NCI-H2029 (cell line): Measurements from ENCODE around the gene ZNF407.

Experiments
- DNase-seq: peaks from one replicate; lab custom pipeline; 2025; lab: John Stamatoyannopoulos, UW

Gene ZNF407

DNA sequence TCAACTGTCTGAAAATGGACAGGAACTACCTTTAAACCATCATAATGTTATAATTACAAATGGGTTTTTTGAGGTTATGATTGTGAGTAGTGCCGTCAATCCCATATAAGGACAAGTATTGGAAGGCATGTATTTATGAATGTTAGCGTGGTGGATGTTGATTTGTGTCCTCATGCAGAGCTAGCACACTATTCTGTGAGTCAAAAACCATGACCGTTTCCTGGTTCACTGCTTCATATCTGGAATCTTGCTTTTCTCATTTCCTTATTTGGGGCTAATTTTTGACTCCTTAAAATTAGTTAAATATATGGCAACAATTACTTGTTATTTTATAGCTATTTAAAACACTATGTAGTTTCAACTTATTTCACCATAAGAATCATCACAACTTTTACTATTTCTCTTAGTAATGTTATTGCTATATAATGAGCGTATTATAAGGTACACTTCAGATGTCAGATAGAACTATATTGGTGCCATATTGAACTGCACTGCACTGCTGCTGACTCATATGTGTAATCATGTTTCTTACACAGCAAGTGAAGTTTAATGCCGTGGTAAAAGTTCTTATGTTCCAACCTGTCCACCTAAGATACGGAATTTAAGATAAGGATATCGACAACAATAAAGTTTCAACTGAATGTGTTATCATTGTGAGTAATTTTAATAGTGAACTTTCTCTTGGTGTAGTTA is 418.5 kb downstream of the ZNF407 start:
- no peak for DNase-seq

DNA sequence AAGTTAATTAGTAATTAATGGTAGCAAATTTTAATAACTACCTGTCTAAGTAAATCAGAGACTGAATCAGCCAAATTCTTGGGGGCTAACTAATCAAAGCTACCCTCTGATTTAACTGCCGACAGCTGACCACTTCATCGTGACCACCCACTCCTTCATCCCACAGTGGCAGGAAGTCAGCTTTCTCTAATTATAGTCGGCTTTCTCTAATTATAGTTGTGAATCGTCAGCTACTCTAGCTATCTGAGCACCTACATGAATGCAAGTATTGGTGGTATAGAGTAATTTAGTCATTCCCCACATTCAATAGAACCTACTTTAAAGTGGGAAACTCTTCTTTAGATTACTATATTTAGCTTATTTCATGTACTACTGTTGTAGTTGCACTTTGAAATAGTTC is 425.8 kb downstream of the ZNF407 start:
- DNase-seq: no peak

GRCh38 chr18:75024871-75025270 is 427.2 kb downstream of the ZNF407 start:
- DNase-seq: no peak

- DNase-seq: no peak
Observed at GRCh38 chr18:75025573-75025972, 427.9 kb downstream of the ZNF407 start.

GRCh38 chr18:75029481-75029880 is 431.8 kb downstream of the ZNF407 start:
- DNase-seq: no peak

- no peak for DNase-seq
Observed at GRCh38 chr18:75031717-75032317, 434.1 kb downstream of the ZNF407 start.

- no peak for DNase-seq
Observed at GRCh38 chr18:75033516-75033915, 435.8 kb downstream of the ZNF407 start.

GRCh38 chr18:75034937-75035336 is 437.3 kb downstream of the ZNF407 start:
- DNase-seq: no peak

DNA sequence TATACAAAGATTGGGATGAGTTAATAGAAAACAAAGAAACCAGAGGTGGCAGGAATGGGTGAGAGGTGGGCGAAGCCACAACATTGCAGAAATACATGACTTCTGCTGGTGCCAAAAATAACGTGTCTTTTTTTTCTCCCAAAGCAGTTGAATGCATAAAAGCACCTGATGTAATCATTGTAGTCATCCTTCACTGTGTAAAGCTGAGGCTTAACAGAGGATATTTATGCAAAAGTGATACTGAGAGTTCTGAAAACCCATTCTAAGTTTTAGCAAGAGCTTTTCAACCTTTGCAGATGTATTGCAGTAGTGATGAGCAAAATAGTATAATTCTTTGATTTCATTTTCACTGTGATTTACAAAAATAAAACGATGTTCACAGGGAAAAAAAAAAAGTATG is 438.3 kb downstream of the ZNF407 start:
- no peak for DNase-seq

GRCh38 chr18:75036917-75037688 is 439.4 kb downstream of the ZNF407 start:
- no peak for DNase-seq

- no peak for DNase-seq
Observed at GRCh38 chr18:75037689-75037955, 440.0 kb downstream of the ZNF407 start.

- DNase-seq: no peak
Observed at GRCh38 chr18:75041586-75041985, 443.9 kb downstream of the ZNF407 start.

- DNase-seq: no peak
Observed at GRCh38 chr18:75043478-75043877, 445.8 kb downstream of the ZNF407 start.

DNA sequence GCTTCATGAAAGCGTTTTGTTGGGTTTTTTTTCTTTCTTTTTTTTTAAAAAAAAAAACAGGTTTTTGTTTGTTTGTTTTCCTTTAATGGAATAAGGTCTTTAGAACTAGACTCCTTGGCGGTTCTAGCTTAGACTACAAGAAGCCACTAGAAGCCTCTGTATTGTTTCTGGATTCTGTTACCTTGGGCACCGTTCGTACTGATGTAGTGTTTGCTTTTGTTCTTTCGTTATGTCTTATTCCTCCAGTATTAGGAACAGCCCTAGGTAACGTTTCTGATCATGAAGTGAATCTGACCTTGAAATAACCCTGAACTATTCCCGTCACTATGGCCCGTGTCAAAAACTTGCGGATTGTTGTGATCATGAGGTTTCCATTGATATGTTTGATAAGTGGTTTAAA is 446.6 kb downstream of the ZNF407 start:
- DNase-seq: no peak

DNA sequence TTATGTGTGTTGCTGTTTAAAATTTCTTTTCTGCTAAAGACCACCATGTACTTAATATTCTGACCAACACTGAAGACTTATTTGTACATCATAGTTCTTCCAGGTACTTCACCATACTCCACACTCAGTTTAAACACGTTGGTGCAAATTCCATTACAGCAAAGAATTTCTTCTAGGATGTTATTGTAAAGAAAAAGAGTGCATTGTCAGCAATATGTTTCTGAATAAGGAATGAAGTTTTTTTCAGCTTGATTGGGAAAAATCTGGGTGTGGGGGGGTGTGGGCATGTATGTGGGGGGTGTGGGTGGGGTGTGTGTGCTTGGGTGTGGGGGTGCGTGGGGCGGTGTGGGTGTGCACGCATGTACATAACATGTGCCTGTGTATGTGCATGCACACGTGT is 447.1 kb downstream of the ZNF407 start:
- DNase-seq: no peak

GRCh38 chr18:75045272-75045671 is 447.6 kb downstream of the ZNF407 start:
- DNase-seq: no peak

- no peak for DNase-seq
Observed at GRCh38 chr18:75047240-75047961, 449.7 kb downstream of the ZNF407 start.

DNA sequence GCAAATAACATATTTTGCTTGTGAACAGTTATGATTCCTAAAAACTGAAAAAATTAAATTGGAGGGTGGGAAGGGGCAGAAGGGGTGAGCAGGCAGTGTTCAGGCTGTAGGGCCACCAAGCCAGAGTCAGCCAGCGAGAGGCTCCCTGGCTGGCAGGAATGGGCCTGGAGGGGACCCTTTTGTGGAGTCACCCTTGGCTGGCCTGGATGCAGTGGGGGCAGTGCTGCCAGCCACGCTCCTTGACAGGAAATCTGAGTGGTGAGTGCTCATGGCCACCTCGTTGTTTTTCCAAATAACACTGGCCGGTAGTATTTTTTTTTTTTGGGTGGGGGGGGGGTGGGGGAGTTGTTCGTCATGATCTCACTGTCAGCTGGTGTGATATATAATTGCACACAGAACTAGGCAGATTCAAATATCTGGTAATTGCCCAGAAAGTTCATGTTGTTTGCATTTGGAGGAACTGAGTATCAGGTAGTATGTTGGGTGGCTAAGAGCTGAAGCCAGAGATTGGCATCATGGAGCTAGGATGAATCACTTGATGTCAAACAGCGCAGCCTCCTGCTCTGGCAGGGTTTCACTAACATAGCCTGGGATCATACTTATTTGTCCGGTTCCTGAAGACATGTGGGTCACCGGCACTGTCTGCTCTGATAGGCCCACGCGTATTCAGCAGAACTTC is 451.2 kb downstream of the ZNF407 start:
- DNase-seq: no peak

GRCh38 chr18:75049455-75049789 is 451.8 kb downstream of the ZNF407 start:
- DNase-seq: no peak

DNA sequence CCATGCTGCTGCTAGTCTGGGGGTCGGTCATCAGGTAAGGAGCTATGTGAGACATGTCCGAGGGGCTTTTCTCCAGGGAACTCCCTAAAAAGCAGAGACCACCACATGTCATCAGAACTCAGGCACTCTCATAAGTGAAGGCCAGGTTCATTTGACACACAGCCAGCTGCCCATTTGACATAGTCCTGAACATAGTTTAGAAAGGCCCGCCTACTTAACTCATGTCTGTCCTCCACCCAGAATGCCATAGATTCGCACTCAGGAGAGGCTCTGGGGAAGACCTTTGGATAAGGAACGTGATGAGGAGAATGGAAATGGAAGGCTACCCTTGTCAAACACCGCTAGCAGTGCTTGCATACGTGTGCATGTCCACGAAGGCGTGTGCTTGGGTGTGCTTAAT is 454.1 kb downstream of the ZNF407 start:
- DNase-seq: no peak

DNA sequence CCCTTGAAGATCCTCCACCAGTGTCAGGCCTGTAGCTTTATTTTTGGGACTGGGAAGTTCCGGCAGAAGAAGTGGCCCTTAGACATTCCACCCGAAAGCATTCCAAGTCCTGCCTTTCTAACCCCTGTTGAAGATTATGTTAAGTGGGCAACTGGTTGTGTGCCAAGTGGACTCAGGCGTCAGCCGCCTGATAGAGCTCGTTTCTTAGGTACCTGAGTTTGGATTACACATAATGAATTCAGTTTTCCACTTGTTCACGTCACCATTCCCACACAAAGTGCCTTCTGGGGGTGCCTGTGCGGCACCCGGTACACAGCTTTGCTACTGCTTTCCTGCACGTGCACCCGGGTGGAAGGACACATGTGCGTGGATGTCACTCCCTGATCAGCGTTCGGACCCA is 454.8 kb downstream of the ZNF407 start:
- no peak for DNase-seq

DNA sequence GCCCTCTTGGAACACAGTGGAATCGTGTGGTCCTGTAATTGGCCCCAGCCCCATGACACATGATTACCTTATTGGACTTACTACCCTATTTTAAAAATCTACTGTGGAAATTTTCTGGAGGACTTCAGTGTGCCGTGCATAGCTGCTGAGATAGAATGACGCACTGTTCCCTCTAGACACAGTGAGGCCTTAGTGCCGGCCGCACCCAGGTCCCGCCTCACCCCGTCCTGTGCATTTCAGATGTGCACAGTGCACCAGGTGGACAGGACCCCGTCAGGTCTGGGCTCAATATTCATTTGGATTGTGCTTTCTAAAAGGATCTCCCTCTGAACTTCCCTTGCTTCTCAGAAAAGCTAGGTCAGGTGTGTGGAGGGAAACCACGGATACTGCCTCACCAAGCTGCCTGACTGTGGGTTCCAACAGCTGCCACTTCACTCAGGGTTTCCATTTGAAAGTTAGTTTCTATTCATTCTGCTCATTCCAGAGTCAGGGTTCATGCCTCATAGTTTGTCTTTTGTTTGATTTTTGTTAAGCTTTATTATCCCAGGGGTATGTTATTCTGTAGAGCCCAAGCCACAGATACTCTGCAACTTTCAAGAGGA is 455.5 kb downstream of the ZNF407 start:
- no peak for DNase-seq
